ENCODE measurements around the gene TSNAX. TPM values are rescaled to one million over a fixed set of nuclear protein-coding genes. Genes with fewer than 3 reads are reported as not detected.

TSNAX gene
- polyA plus RNA-seq, 1 of the 3 experiments (the other 2 are of a cell fraction) = 15.7 TPM

GRCh38 chr1:231526536-231526935 is 1.9 kb upstream of the TSNAX start:
- Histone ChIP-seq H3K36me3 (replicated peaks in 1 of 2; ENCODE audit: control insufficient read depth in 1 of 2, insufficient read depth in 2 of 2, low read length in 1 of 2) (peaks cover 0 to 6% of the 10 kb centered on the region in 2 experiments), H3K27me3 (ENCODE audit: insufficient read depth) (no peaks in the 10 kb centered on the region), H3K79me2 (ENCODE audit: insufficient read depth) (peaks cover 30% of the 10 kb centered on the region), H3K27ac (ENCODE audit: low read depth in 2 of 2, low read length in 1 of 2) (no peak overlapping the region), H3F3A (replicated peaks; ENCODE audit: insufficient read depth) (peaks cover 6% of the 10 kb centered on the region), H3K4me2 (no peak overlapping the region), H3K9me3 (no peaks in the 10 kb centered on the region), H4K20me1 (ENCODE audit: insufficient read depth) (no peaks in the 10 kb centered on the region), H2AFZ (ENCODE audit: low read depth) (no peak overlapping the region; the same call in 1 of the 2 replicates), H3K4me1 (ENCODE audit: control insufficient read depth in 1 of 2, insufficient read depth in 2 of 2, low read depth in 1 of 2, low read length in 1 of 2) (peaks cover 0 to 14% of the 10 kb centered on the region in 2 experiments; a peak in 3 of 4 replicates), H3K4me3 (ENCODE audit: low read depth in 2 of 2, low read length in 1 of 2) (no peak overlapping the region), H3K9me2 (no peaks in the 10 kb centered on the region), H3K9ac (no peak overlapping the region)
- DNase-seq = no peak
- no peak for TF ChIP-seq RCOR1 (IDR thresholded peaks at IDR 0.05; ENCODE audit: low read length)
- no peak for TF ChIP-seq MEF2A (IDR thresholded peaks at IDR 0.05; ENCODE audit: borderline replicate concordance, low read depth)
- no peak for TF ChIP-seq CHD2 (IDR thresholded peaks at IDR 0.05; ENCODE audit: low read length, partially characterized antibody)
- no peak for TF ChIP-seq IRF3 (IDR thresholded peaks at IDR 0.05; ENCODE audit: low read depth, low read length)
- no peak for TF ChIP-seq EZH2phosphoT487 (IDR thresholded peaks at IDR 0.05; ENCODE audit: borderline replicate concordance, low read depth)
- no peak for TF ChIP-seq RAD21 (IDR thresholded peaks at IDR 0.05; ENCODE audit: low read length)
- no peak for TF ChIP-seq RFX5 (IDR thresholded peaks at IDR 0.05; ENCODE audit: low read length)
- TF ChIP-seq CTCF (IDR thresholded peaks at IDR 0.05) = no peak
- no peak for TF ChIP-seq REST (IDR thresholded peaks at IDR 0.05; ENCODE audit: low read depth, low read length)
- TF ChIP-seq NRF1 (IDR thresholded peaks at IDR 0.05; ENCODE audit: low read depth, low read length) = no peak
- ChIA-PET POLR2A (no interaction called here), CTCF (no interaction called here)
